Astrocyte (in vitro differentiated cells and primary cell): ENCODE data around the gene CYB561D1. TPM values are rescaled to one million over a fixed set of nuclear protein-coding genes. Genes with fewer than 3 reads are reported as not detected.

Experiments
- DNase-seq: peaks from one replicate; pipeline ENCODE4 v3.0.0-alpha.2; 2010; ENCODE audit warnings: low read depth
- FAIRE-seq: peaks from 2 replicates; lab custom pipeline; 2011; peaks lifted over from hg19 to GRCh38; lab: Jason Lieb, UNC
- H2AFZ ChIP-seq: 2 replicates; pipeline ENCODE4 v1.6.0; 2012; ENCODE audit warnings: low read depth, low read length, inconsistent platforms
- H3K27ac ChIP-seq: 2 replicates; pipeline ENCODE4 v1.5.1; 2011; ENCODE audit warnings: low read depth, low read length, inconsistent platforms
- H3K27me3 ChIP-seq: 2 replicates; pipeline ENCODE4 v1.6.0; 2011; ENCODE audit warnings: low read length, inconsistent platforms; ENCODE audit not compliant: insufficient read depth
- H3K36me3 ChIP-seq: 2 replicates; pipeline ENCODE4 v1.5.1; 2011; ENCODE audit warnings: low read length, inconsistent platforms; ENCODE audit not compliant: insufficient read depth
- H3K4me1 ChIP-seq: 2 replicates; pipeline ENCODE4 v1.5.1; 2011; ENCODE audit warnings: low read length, inconsistent platforms; ENCODE audit not compliant: insufficient read depth
- H3K4me2 ChIP-seq: 2 replicates; pipeline ENCODE4 v1.6.0; 2012; ENCODE audit warnings: low read length, inconsistent platforms
- H3K4me3 ChIP-seq: 2 replicates; pipeline ENCODE4 v1.5.1; 2011; ENCODE audit warnings: low read depth, mild to moderate bottlenecking, low read length, inconsistent platforms; ENCODE audit not compliant: insufficient read depth
- H3K79me2 ChIP-seq: 2 replicates; pipeline ENCODE4 v1.6.0; 2012; ENCODE audit warnings: mild to moderate bottlenecking, low read length, inconsistent platforms; ENCODE audit not compliant: insufficient read depth
- H3K9ac ChIP-seq: 2 replicates; pipeline ENCODE4 v1.6.0; 2012; ENCODE audit warnings: mild to moderate bottlenecking, low read length, inconsistent platforms
- H3K9me3 ChIP-seq: 2 replicates; pipeline ENCODE4 v1.5.1; 2012; ENCODE audit warnings: low read depth, mild to moderate bottlenecking, low read length, inconsistent platforms; ENCODE audit not compliant: insufficient read depth
- H4K20me1 ChIP-seq: 2 replicates; pipeline ENCODE4 v1.6.0; 2012; ENCODE audit warnings: low read length, inconsistent platforms; ENCODE audit not compliant: insufficient read depth
- H3K27ac Mint-ChIP-seq: one replicate; pipeline ENCODE4 v1.8.0; 2021; ENCODE audit warnings: mild to moderate bottlenecking, mixed read lengths; ENCODE audit not compliant: unreplicated experiment
- H3K27me3 Mint-ChIP-seq: one replicate; pipeline ENCODE4 v1.8.0; 2021; ENCODE audit warnings: low read depth, mixed read lengths; ENCODE audit not compliant: unreplicated experiment
- H3K36me3 Mint-ChIP-seq: one replicate; pipeline ENCODE4 v1.8.0; 2021; ENCODE audit warnings: low read depth, mixed read lengths; ENCODE audit not compliant: unreplicated experiment
- H3K4me1 Mint-ChIP-seq: one replicate; pipeline ENCODE4 v1.8.0; 2021; ENCODE audit warnings: low read depth, mixed read lengths; ENCODE audit not compliant: unreplicated experiment
- H3K4me3 Mint-ChIP-seq: one replicate; pipeline ENCODE4 v1.8.0; 2021; ENCODE audit warnings: mild to moderate bottlenecking, moderate library complexity, mixed read lengths; ENCODE audit not compliant: unreplicated experiment
- H3K9me3 Mint-ChIP-seq: one replicate; pipeline ENCODE4 v1.8.0; 2021; ENCODE audit warnings: mild to moderate bottlenecking, mixed read lengths; ENCODE audit not compliant: unreplicated experiment
- EZH2 ChIP-seq: IDR thresholded peaks from 2 replicates; pipeline ENCODE4 v1.6.1; 2012; ENCODE audit warnings: mild to moderate bottlenecking, low read length, inconsistent platforms; ENCODE audit not compliant: insufficient read depth
- total RNA-seq: library from RNA; stranded (reverse); gene quantifications from 2 replicates; pipeline ENCODE4 v1.2.1, GENCODE V29; 2021
- TF ChIP-seq, protein P1 (sequence below): IDR thresholded peaks from 2 replicates; pipeline ENCODE4 v1.5.1; 2011; ENCODE audit warnings: low read depth, mild to moderate bottlenecking, inconsistent platforms, low read length, moderate library complexity; ENCODE audit not compliant: insufficient read depth

The CYB561D1 gene
- total RNA-seq, 1 donor from 2014 or later = 9.4 TPM

DNA sequence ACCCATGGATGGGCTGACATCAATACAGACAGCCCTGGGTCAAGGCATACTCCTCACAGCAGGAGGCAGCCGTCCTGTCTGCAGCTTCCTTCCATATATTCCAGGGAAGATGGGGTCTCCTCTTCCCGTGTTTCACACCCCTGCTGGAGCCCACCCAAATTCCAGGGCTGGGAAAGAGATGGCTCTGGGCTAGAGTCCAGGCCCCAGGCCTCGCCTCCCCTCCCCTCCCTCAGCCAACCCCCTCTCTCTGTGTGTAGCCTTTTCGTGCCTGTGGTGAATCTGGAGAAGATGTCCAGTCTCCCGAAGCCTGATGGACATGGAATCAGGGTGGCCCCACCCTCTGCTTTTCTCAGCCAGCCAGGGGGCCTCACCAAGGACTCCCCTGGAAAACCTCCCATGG, 6.6 kb upstream of the CYB561D1 start:
- no peak overlapping the region for H3K4me3 ChIP-seq
- H3K27me3 ChIP-seq = peaks cover 6% of the 10 kb centered on the region
- no peak for TF ChIP-seq EZH2
- TF ChIP-seq, protein P1, sequence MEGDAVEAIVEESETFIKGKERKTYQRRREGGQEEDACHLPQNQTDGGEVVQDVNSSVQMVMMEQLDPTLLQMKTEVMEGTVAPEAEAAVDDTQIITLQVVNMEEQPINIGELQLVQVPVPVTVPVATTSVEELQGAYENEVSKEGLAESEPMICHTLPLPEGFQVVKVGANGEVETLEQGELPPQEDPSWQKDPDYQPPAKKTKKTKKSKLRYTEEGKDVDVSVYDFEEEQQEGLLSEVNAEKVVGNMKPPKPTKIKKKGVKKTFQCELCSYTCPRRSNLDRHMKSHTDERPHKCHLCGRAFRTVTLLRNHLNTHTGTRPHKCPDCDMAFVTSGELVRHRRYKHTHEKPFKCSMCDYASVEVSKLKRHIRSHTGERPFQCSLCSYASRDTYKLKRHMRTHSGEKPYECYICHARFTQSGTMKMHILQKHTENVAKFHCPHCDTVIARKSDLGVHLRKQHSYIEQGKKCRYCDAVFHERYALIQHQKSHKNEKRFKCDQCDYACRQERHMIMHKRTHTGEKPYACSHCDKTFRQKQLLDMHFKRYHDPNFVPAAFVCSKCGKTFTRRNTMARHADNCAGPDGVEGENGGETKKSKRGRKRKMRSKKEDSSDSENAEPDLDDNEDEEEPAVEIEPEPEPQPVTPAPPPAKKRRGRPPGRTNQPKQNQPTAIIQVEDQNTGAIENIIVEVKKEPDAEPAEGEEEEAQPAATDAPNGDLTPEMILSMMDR = no peak
- no peaks in the 10 kb centered on the region for H3K9me3 ChIP-seq
- Mint-ChIP-seq H3K4me3 (no peak overlapping the region), H3K27ac (no peak overlapping the region), H3K4me1 (peaks cover 12% of the 10 kb centered on the region), H3K27me3 (peaks cover 2% of the 10 kb centered on the region), H3K36me3 (peaks cover 15% of the 10 kb centered on the region), H3K9me3 (no peaks in the 10 kb centered on the region)
- H3K4me1 ChIP-seq = peaks cover 6% of the 10 kb centered on the region
- H3K9ac ChIP-seq = no peak overlapping the region
- peaks cover 7% of the 10 kb centered on the region for H3K36me3 ChIP-seq
- peaks cover 18% of the 10 kb centered on the region for H3K79me2 ChIP-seq
- DNase-seq = no peak
- no peak overlapping the region for H2AFZ ChIP-seq
- no peak overlapping the region for H3K4me2 ChIP-seq
- no peak overlapping the region for H3K27ac ChIP-seq
- no peaks in the 10 kb centered on the region for H4K20me1 ChIP-seq
- FAIRE-seq = no peak

DNA sequence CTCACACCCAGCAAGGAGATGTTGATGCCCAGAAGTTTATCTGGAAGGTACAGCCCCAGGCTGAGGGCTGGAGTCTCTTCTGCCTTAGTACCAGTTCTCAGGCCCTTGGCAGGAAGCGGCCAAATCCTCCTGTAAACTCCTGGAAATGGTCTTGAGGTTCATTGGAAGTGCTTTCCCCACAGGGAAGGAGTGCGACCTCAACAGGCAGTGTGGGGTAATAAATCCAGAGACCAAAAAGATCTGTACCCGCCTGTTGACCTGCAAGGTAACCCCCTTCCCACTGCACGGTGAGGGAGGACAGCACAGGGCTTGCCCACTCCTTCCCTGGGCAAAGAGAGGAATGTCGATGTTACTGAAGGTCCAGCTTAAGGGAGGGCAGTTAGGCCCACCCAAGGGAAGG, 5.7 kb upstream of the CYB561D1 start:
- peak overlapping the region; percentile 47 for H3K27ac Mint-ChIP-seq
- Histone ChIP-seq H3K27me3 (no peaks in the 10 kb centered on the region), H3K27ac (no peak overlapping the region), H2AFZ (no peak overlapping the region), H3K4me1 (peaks cover 6% of the 10 kb centered on the region), H4K20me1 (no peaks in the 10 kb centered on the region), H3K36me3 (peaks cover 7% of the 10 kb centered on the region), H3K9me3 (no peaks in the 10 kb centered on the region), H3K4me2 (no peak overlapping the region), H3K9ac (no peak overlapping the region), H3K79me2 (peaks cover 18% of the 10 kb centered on the region), H3K4me3 (no peak overlapping the region)
- no peaks in the 10 kb centered on the region for H3K27me3 Mint-ChIP-seq
- DNase-seq (no peak), FAIRE-seq (no peak)
- H3K4me1 Mint-ChIP-seq = peaks cover 17% of the 10 kb centered on the region
- TF ChIP-seq EZH2 = no peak
- TF ChIP-seq, protein P1 = no peak
- peaks cover 15% of the 10 kb centered on the region for H3K36me3 Mint-ChIP-seq
- no peak overlapping the region for H3K4me3 Mint-ChIP-seq
- H3K9me3 Mint-ChIP-seq = no peaks in the 10 kb centered on the region

DNA sequence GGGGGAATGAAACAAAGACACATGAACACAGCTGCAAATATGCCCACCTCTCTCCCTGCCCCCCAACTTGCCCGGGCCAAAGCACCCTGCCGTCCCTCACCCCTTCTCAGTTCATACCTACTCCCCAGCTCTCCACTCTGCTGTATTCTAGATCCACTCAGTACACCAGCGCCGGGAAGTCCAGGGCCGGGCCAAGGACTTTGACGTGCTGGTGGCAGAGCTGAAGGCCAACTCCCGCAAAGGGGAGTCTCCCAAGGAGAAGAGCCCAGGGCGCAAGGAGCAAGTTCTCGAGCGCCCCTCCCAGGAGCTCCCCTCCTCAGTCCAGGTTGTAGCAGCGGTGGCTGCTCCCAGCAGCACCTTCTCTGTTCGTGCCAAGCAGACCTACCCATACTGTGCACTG, 5.2 kb upstream of the CYB561D1 start:
- no peak overlapping the region for H2AFZ ChIP-seq
- peaks cover 18% of the 10 kb centered on the region for H3K79me2 ChIP-seq
- peaks cover 10% of the 10 kb centered on the region for H3K4me1 ChIP-seq
- H4K20me1 ChIP-seq = no peaks in the 10 kb centered on the region
- no peaks in the 10 kb centered on the region for H3K27me3 Mint-ChIP-seq
- H3K9me3 Mint-ChIP-seq = no peaks in the 10 kb centered on the region
- peaks cover 17% of the 10 kb centered on the region for H3K4me1 Mint-ChIP-seq
- no peak for FAIRE-seq
- H3K9ac ChIP-seq = no peak overlapping the region
- no peaks in the 10 kb centered on the region for H3K9me3 ChIP-seq
- H3K4me3 Mint-ChIP-seq = no peak overlapping the region
- no peak overlapping the region for H3K27ac ChIP-seq
- TF ChIP-seq EZH2 = no peak
- TF ChIP-seq, protein P1 = no peak
- no peak for DNase-seq
- H3K27me3 ChIP-seq = no peaks in the 10 kb centered on the region
- no peak overlapping the region for H3K27ac Mint-ChIP-seq
- peaks cover 7% of the 10 kb centered on the region for H3K36me3 ChIP-seq
- H3K4me2 ChIP-seq = no peak overlapping the region
- no peak overlapping the region for H3K4me3 ChIP-seq
- H3K36me3 Mint-ChIP-seq = peaks cover 15% of the 10 kb centered on the region
